ENCODE data around the gene SPATA3.
A peak's percentile ranks its signal among the peaks of the same experiment; 100 is the strongest.

The SPATA3 gene

GRCh38 chr2:230956827-230957755 is 38.8 kb upstream of the SPATA3 start:
- no peak overlapping the region for H3K27ac Mint-ChIP-seq
- peak; percentile 72 for DNase-seq
- no peak for TF ChIP-seq CTCF (IDR thresholded peaks at IDR 0.05)
- H3K9me3 Mint-ChIP-seq: peaks cover 23% of the 10 kb centered on the region
- peaks cover 26% of the 10 kb centered on the region for H3K27me3 Mint-ChIP-seq (ENCODE audit: low read depth, poor library complexity)
- peaks cover 37% of the 10 kb centered on the region for H3K4me1 Mint-ChIP-seq
- peak overlapping the region; percentile 82 for H3K4me3 Mint-ChIP-seq
- no peaks in the 10 kb centered on the region for H3K36me3 Mint-ChIP-seq (ENCODE audit: low read depth)

- DNase-seq: no peak
These were observed 38.0 kb upstream of the SPATA3 start for GRCh38 chr2:230957756-230958391.

GRCh38 chr2:230958820-230959756 is 36.8 kb upstream of the SPATA3 start:
- H3K4me3 Mint-ChIP-seq: peak overlapping the region; percentile 69
- no peaks in the 10 kb centered on the region for H3K36me3 Mint-ChIP-seq (ENCODE audit: low read depth)
- no peak for DNase-seq
- TF ChIP-seq CTCF (IDR thresholded peaks at IDR 0.05): no peak
- no peak overlapping the region for H3K27ac Mint-ChIP-seq
- H3K9me3 Mint-ChIP-seq: peaks cover 30% of the 10 kb centered on the region
- H3K27me3 Mint-ChIP-seq (ENCODE audit: low read depth, poor library complexity): peaks cover 23% of the 10 kb centered on the region
- H3K4me1 Mint-ChIP-seq: peaks cover 45% of the 10 kb centered on the region

More at GRCh38 chr2:230957756-230958391, 38.0 kb upstream of the SPATA3 start:
- peaks cover 26% of the 10 kb centered on the region for H3K27me3 Mint-ChIP-seq (ENCODE audit: low read depth, poor library complexity)
- peak overlapping the region; percentile 82 for H3K4me3 Mint-ChIP-seq
- no peak overlapping the region for H3K27ac Mint-ChIP-seq
- peaks cover 25% of the 10 kb centered on the region for H3K9me3 Mint-ChIP-seq
- H3K4me1 Mint-ChIP-seq: peaks cover 39% of the 10 kb centered on the region
- no peak for TF ChIP-seq CTCF (IDR thresholded peaks at IDR 0.05)
- no peaks in the 10 kb centered on the region for H3K36me3 Mint-ChIP-seq (ENCODE audit: low read depth)

GRCh38 chr2:230960026-230960425 is 35.9 kb upstream of the SPATA3 start:
- peaks cover 30% of the 10 kb centered on the region for H3K9me3 Mint-ChIP-seq
- H3K27me3 Mint-ChIP-seq (ENCODE audit: low read depth, poor library complexity): peaks cover 23% of the 10 kb centered on the region
- no peaks in the 10 kb centered on the region for H3K36me3 Mint-ChIP-seq (ENCODE audit: low read depth)
- no peak overlapping the region for H3K27ac Mint-ChIP-seq
- H3K4me3 Mint-ChIP-seq: no peak overlapping the region
- H3K4me1 Mint-ChIP-seq: peaks cover 38% of the 10 kb centered on the region
- no peak for DNase-seq
- TF ChIP-seq CTCF (IDR thresholded peaks at IDR 0.05): no peak

GRCh38 chr2:230961091-230961491 is 34.8 kb upstream of the SPATA3 start:
- peaks cover 33% of the 10 kb centered on the region for H3K4me1 Mint-ChIP-seq
- H3K36me3 Mint-ChIP-seq (ENCODE audit: low read depth): no peaks in the 10 kb centered on the region
- TF ChIP-seq CTCF (IDR thresholded peaks at IDR 0.05): no peak
- peaks cover 30% of the 10 kb centered on the region for H3K9me3 Mint-ChIP-seq
- H3K4me3 Mint-ChIP-seq: no peak overlapping the region
- peaks cover 23% of the 10 kb centered on the region for H3K27me3 Mint-ChIP-seq (ENCODE audit: low read depth, poor library complexity)
- H3K27ac Mint-ChIP-seq: no peak overlapping the region
- no peak for DNase-seq

Data from nephron progenitor cell (in vitro differentiated cells).